IPS DF 19.7 (cell line): Measurements from ENCODE around the gene SRPRA.
"Not testable (repeated sequence)": the region's sequence is repeated elsewhere in the genome, so short reads cannot be mapped to it uniquely, and the experiment has no call there.

Experiments used
- DNase-seq: peaks from one replicate; pipeline ENCODE4 v3.0.0-alpha.2; 2013; ENCODE audit warnings: low read depth, low spot score

Gene SRPRA

GRCh38 chr11:126268708-126269579 lies at the start of gene SRPRA, which contains the start of gene FOXRED1:
Gene SRPRA, minus strand, starts transcription at chr11:126268895. Its CDS starts 91 bp downstream, at chr11:126268804.
Gene FOXRED1, plus strand, starts transcription at chr11:126269154. Its CDS starts 53 bp downstream, at chr11:126269207.
- DNase-seq, result peak; percentile 88

- no peak for DNase-seq
These were observed 49.3 kb upstream of the SRPRA start for GRCh38 chr11:126317756-126318573.

GRCh38 chr11:126317432-126317755 lies 48.7 kb upstream of the SRPRA start:
- no peak for DNase-seq

- DNase-seq, result no peak
These were observed 45.1 kb upstream of the SRPRA start for GRCh38 chr11:126313826-126314225.

- DNase-seq, result no peak
These were observed 44.3 kb upstream of the SRPRA start for GRCh38 chr11:126312961-126313360.

- no peak for DNase-seq
These were observed 43.0 kb upstream of the SRPRA start for GRCh38 chr11:126311401-126312291.

- no peak for DNase-seq
These were observed 42.3 kb upstream of the SRPRA start for GRCh38 chr11:126310992-126311310.

- DNase-seq, result peak; percentile 38
These were observed 41.7 kb upstream of the SRPRA start for GRCh38 chr11:126310200-126310991.

GRCh38 chr11:126308771-126309170 lies 40.1 kb upstream of the SRPRA start:
- DNase-seq, result not testable (repeated sequence)

- no peak for DNase-seq
These were observed 39.6 kb upstream of the SRPRA start for GRCh38 chr11:126308271-126308671.

GRCh38 chr11:126307706-126308105 lies 39.0 kb upstream of the SRPRA start:
- peak; percentile 28 for DNase-seq

- DNase-seq, result no peak
These were observed 37.0 kb upstream of the SRPRA start for GRCh38 chr11:126305699-126306098.

- no peak for DNase-seq
These were observed 35.9 kb upstream of the SRPRA start for GRCh38 chr11:126304457-126305075.

GRCh38 chr11:126303623-126304456 lies 35.1 kb upstream of the SRPRA start, which contains the start of gene DCPS:
Gene DCPS, plus strand, starts transcription at chr11:126304060. Its CDS starts 21 bp downstream, at chr11:126304081.
- peak; percentile 48 for DNase-seq

- no peak for DNase-seq
These were observed 28.3 kb upstream of the SRPRA start for GRCh38 chr11:126297004-126297403.

GRCh38 chr11:126293726-126294125 lies 25.0 kb upstream of the SRPRA start:
- no peak for DNase-seq

- DNase-seq, result no peak
These were observed 22.2 kb upstream of the SRPRA start for GRCh38 chr11:126290887-126291286.

GRCh38 chr11:126288237-126288636 lies 19.5 kb upstream of the SRPRA start:
- no peak for DNase-seq

GRCh38 chr11:126284829-126285228 lies 16.1 kb upstream of the SRPRA start:
- DNase-seq, result no peak
